ENCODE data around the gene MFSD2B.

The MFSD2B gene

GRCh38 chr2:23994567-23994966 is 15.3 kb upstream of the MFSD2B start:
- DNase-seq (ENCODE audit: low spot score) = no peak
- in situ Hi-C loops (cut with MboI; ENCODE audit: low sequenced_read_pairs, unreplicated experiment) = no loop called here
- TF ChIP-seq, protein P1, sequence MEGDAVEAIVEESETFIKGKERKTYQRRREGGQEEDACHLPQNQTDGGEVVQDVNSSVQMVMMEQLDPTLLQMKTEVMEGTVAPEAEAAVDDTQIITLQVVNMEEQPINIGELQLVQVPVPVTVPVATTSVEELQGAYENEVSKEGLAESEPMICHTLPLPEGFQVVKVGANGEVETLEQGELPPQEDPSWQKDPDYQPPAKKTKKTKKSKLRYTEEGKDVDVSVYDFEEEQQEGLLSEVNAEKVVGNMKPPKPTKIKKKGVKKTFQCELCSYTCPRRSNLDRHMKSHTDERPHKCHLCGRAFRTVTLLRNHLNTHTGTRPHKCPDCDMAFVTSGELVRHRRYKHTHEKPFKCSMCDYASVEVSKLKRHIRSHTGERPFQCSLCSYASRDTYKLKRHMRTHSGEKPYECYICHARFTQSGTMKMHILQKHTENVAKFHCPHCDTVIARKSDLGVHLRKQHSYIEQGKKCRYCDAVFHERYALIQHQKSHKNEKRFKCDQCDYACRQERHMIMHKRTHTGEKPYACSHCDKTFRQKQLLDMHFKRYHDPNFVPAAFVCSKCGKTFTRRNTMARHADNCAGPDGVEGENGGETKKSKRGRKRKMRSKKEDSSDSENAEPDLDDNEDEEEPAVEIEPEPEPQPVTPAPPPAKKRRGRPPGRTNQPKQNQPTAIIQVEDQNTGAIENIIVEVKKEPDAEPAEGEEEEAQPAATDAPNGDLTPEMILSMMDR (IDR thresholded peaks at IDR 0.05; ENCODE audit: borderline replicate concordance, control extremely low read depth, extremely low read depth, insufficient read depth, missing control alignments) = no peak

- TF ChIP-seq, protein P1 (IDR thresholded peaks at IDR 0.05; ENCODE audit: borderline replicate concordance, control extremely low read depth, extremely low read depth, insufficient read depth, missing control alignments) = no peak
- no peak for DNase-seq (ENCODE audit: low spot score)
- in situ Hi-C loops (cut with MboI; ENCODE audit: low sequenced_read_pairs, unreplicated experiment) = no loop called here
Observed at GRCh38 chr2:24007693-24008092, 2.2 kb upstream of the MFSD2B start.

GRCh38 chr2:24008672-24009366 is 1.1 kb upstream of the MFSD2B start:
- DNase-seq (ENCODE audit: low spot score) = no peak
- in situ Hi-C loops (cut with MboI; ENCODE audit: low sequenced_read_pairs, unreplicated experiment) = no loop called here
- TF ChIP-seq, protein P1 (IDR thresholded peaks at IDR 0.05; ENCODE audit: borderline replicate concordance, control extremely low read depth, extremely low read depth, insufficient read depth, missing control alignments) = no peak

DNA sequence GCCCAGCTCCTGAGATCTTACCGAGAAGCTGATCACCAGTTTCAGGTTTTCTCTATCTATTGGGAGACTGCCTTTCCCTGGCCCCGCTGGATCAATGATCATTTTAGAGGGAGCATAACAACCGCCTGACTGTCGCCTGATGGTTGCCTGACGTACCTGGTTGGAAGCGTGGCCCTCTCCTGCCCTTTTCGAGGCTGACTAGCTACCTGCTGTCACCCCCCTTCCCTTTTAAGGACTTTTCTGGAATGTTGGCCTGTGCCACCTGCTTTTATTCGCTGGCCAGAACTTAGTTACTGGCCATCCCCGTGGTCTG is 562 bp upstream of the MFSD2B start:
- TF ChIP-seq, protein P1 (IDR thresholded peaks at IDR 0.05; ENCODE audit: borderline replicate concordance, control extremely low read depth, extremely low read depth, insufficient read depth, missing control alignments) = no peak
- in situ Hi-C loops (cut with MboI; ENCODE audit: low sequenced_read_pairs, unreplicated experiment) = no loop called here
- no peak for DNase-seq (ENCODE audit: low spot score)

DNA sequence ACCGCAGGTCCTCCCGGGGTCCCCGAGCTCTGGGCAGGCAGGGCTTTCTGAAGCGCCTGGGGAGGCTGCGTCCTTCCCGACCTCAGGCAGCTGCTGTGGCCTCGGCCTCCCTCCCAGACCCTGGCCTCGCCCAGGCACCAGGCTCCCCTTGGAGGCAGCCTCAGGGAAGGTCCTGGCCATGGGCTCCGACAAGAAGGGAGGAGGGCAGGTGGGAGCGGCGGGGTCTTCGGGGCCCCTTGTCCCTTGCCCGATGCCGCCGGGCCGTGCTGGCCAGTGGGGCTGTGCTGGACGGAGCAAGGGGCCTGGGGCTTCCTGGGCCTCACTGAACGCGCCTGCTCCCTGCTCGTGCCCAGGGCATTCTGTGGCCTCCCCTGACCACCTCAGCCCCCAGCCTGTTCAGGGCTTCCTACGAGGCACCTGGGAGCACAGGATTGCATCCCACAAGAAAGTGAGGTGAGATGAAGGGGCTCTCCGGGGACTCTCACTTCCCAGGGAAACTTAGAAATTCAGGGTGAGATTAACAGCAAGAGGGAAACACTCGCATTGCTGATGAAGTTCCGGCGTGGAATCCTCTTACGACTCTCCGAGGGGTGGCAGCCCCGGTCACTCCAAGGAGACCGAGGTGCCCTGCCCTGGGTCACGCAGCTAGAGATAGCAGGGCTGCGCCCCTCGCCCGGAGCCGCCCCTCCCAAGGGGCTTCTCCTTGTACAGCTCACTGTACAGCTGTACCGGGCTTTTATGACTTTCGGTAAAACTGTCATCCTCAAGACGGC is 778 bp downstream of the MFSD2B start:
- in situ Hi-C loops (cut with MboI; ENCODE audit: low sequenced_read_pairs, unreplicated experiment) = no loop called here
- DNase-seq (ENCODE audit: low spot score) = no peak
- TF ChIP-seq, protein P1 (IDR thresholded peaks at IDR 0.05; ENCODE audit: borderline replicate concordance, control extremely low read depth, extremely low read depth, insufficient read depth, missing control alignments) = no peak

DNA sequence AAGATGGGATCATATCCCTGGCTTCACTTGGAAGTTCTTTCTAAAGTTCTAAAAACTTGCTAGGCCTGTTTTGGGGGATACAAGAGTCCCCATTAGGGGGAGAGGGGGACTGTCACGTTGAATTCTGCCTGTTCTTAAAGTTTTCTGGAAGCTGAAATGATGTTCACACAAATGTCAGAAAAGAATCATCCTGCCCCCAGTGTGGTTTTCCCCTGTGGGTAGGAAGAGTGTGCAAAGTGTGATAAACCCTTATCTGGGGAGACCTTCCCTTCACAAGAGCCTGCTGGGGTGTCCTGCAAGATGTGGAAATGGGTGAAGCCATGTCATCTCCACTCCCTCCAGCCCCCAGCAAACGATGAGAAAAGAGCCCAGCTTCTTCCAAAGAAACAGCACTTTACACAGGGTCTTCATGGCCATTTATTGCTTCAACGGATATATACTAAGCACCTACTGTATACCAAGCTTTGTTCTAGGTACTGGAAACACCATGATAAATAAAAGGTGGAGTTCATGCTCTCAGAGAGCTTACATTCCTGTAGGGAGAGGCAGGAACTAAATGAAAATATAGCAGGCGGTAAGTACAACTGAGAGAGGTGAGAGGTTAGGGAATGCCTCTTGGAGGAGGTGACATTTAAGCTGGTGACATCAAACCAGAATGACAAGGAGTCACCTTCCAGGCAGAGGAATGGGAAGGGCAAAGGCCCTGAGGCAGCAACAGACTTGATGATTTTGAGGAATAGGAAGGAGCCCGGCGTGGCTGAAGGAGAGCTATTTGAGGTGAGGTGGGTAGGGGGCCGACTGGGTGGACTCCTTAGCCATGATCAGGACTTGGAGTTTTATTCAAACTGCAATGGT is 1.6 kb downstream of the MFSD2B start:
- DNase-seq (ENCODE audit: low spot score) = no peak
- TF ChIP-seq, protein P1 (IDR thresholded peaks at IDR 0.05; ENCODE audit: borderline replicate concordance, control extremely low read depth, extremely low read depth, insufficient read depth, missing control alignments) = no peak
- in situ Hi-C loops (cut with MboI; ENCODE audit: low sequenced_read_pairs, unreplicated experiment) = no loop called here
